GM12891 (cell line): ENCODE measurements around the gene ABCA12.

Experiments used
- DNase-seq: peaks from one replicate; pipeline ENCODE4 v3.0.0; 2011; ENCODE audit warnings: low spot score; ENCODE audit not compliant: insufficient read length
- FAIRE-seq: peaks from 2 replicates; lab custom pipeline; 2011; peaks lifted over from hg19 to GRCh38; lab: Jason Lieb, UNC
- PAX5 ChIP-seq: IDR thresholded peaks from 2 replicates; pipeline ENCODE4 v1.6.1; 2011; ENCODE audit warnings: low read length, moderate library complexity, mild to moderate bottlenecking; ENCODE audit not compliant: insufficient read depth, severe bottlenecking
- POLR2A ChIP-seq: IDR thresholded peaks from 2 replicates; pipeline ENCODE4 v1.6.1; 2011; ENCODE audit warnings: low read depth, low read length, control low read depth
- POLR2AphosphoS5 ChIP-seq: IDR thresholded peaks from 2 replicates; pipeline ENCODE4 v1.6.1; 2011; ENCODE audit warnings: low read depth, low read length, control low read depth
- POU2F2 ChIP-seq: IDR thresholded peaks from 2 replicates; pipeline ENCODE4 v1.6.1; 2011; ENCODE audit warnings: low read depth, mild to moderate bottlenecking, control low read depth, low read length, moderate library complexity
- SPI1 ChIP-seq: IDR thresholded peaks from 2 replicates; pipeline ENCODE4 v1.6.1; 2011; ENCODE audit warnings: low read depth, low read length, control low read depth
- TAF1 ChIP-seq: IDR thresholded peaks from 2 replicates; pipeline ENCODE4 v1.6.1; 2011; ENCODE audit warnings: low read depth, low read length, control low read depth

ABCA12 gene

GRCh38 chr2:215119847-215120246 lies 18.6 kb downstream of the ABCA12 start:
- DNase-seq (no peak), FAIRE-seq (no peak)
- TF ChIP-seq TAF1 (no peak), POLR2A (no peak), SPI1 (no peak), POU2F2 (no peak), PAX5 (no peak), POLR2AphosphoS5 (no peak)

- DNase-seq (no peak), FAIRE-seq (no peak)
- TF ChIP-seq PAX5 (no peak), POLR2AphosphoS5 (no peak), SPI1 (no peak), POU2F2 (no peak), POLR2A (no peak), TAF1 (no peak)
These were observed 27.5 kb downstream of the ABCA12 start for GRCh38 chr2:215110918-215111317.

- DNase-seq, result no peak
- no peak for FAIRE-seq
- TF ChIP-seq PAX5 (no peak), POLR2A (no peak), SPI1 (no peak), POU2F2 (no peak), POLR2AphosphoS5 (no peak), TAF1 (no peak)
These were observed 31.0 kb downstream of the ABCA12 start for GRCh38 chr2:215107216-215108056.

GRCh38 chr2:215105607-215106354 lies 32.6 kb downstream of the ABCA12 start:
- FAIRE-seq (no peak), DNase-seq (no peak)
- no peak for TF ChIP-seq TAF1
- TF ChIP-seq POLR2A, result no peak
- TF ChIP-seq POU2F2, result no peak
- TF ChIP-seq POLR2AphosphoS5, result no peak
- TF ChIP-seq SPI1, result no peak
- no peak for TF ChIP-seq PAX5

- FAIRE-seq (no peak), DNase-seq (no peak)
- TF ChIP-seq PAX5, result no peak
- no peak for TF ChIP-seq POLR2A
- TF ChIP-seq POU2F2, result no peak
- TF ChIP-seq SPI1, result no peak
- no peak for TF ChIP-seq POLR2AphosphoS5
- TF ChIP-seq TAF1, result no peak
These were observed 34.2 kb downstream of the ABCA12 start for GRCh38 chr2:215104226-215104625.

GRCh38 chr2:215098875-215099274 lies 39.6 kb downstream of the ABCA12 start:
- TF ChIP-seq PAX5 (no peak), POU2F2 (no peak), POLR2AphosphoS5 (no peak), POLR2A (no peak), SPI1 (no peak), TAF1 (no peak)
- FAIRE-seq (no peak), DNase-seq (no peak)

GRCh38 chr2:215084080-215084479 lies 54.3 kb downstream of the ABCA12 start:
- no peak for TF ChIP-seq SPI1
- TF ChIP-seq POLR2AphosphoS5, result no peak
- no peak for TF ChIP-seq POU2F2
- TF ChIP-seq PAX5, result no peak
- TF ChIP-seq POLR2A, result no peak
- TF ChIP-seq TAF1, result no peak
- DNase-seq (no peak), FAIRE-seq (no peak)

- DNase-seq, result no peak
- FAIRE-seq, result no peak
- TF ChIP-seq PAX5 (no peak), SPI1 (no peak), POLR2A (no peak)
These were observed 55.3 kb downstream of the ABCA12 start for GRCh38 chr2:215083146-215083545.

- FAIRE-seq, result no peak
These were observed 56.0 kb downstream of the ABCA12 start for GRCh38 chr2:215082446-215082845.

GRCh38 chr2:215080545-215080944 lies 57.9 kb downstream of the ABCA12 start:
- FAIRE-seq (no peak), DNase-seq (no peak)
- no peak for TF ChIP-seq SPI1
- TF ChIP-seq TAF1, result no peak
- no peak for TF ChIP-seq POLR2A
- TF ChIP-seq POLR2AphosphoS5, result no peak
- TF ChIP-seq PAX5, result no peak
- TF ChIP-seq POU2F2, result no peak

More at GRCh38 chr2:215082446-215082845, 56.0 kb downstream of the ABCA12 start:
- DNase-seq, result no peak
- TF ChIP-seq POLR2A (no peak), SPI1 (no peak), TAF1 (no peak), POU2F2 (no peak), PAX5 (no peak), POLR2AphosphoS5 (no peak)
